Measurements from ENCODE around the gene FGD4.

The FGD4 gene

GRCh38 chr12:32454075-32454474 is 54.7 kb downstream of the FGD4 start:
- no peak for DNase-seq (ENCODE audit: extremely low read depth in 1 of 2, low read depth in 1 of 2)

GRCh38 chr12:32454866-32455265 is 55.5 kb downstream of the FGD4 start:
- no peak for DNase-seq (ENCODE audit: extremely low read depth in 1 of 2, low read depth in 1 of 2)

- no peak for DNase-seq (ENCODE audit: extremely low read depth in 1 of 2, low read depth in 1 of 2)
Measured at GRCh38 chr12:32455607-32456071, 56.3 kb downstream of the FGD4 start.

- no peak for DNase-seq (ENCODE audit: extremely low read depth in 1 of 2, low read depth in 1 of 2)
Measured at GRCh38 chr12:32457251-32458025, 58.1 kb downstream of the FGD4 start.

- DNase-seq (ENCODE audit: extremely low read depth in 1 of 2, low read depth in 1 of 2): no peak
Measured at GRCh38 chr12:32460638-32461037, 61.3 kb downstream of the FGD4 start.

- DNase-seq (ENCODE audit: extremely low read depth in 1 of 2, low read depth in 1 of 2): no peak
Measured at GRCh38 chr12:32462908-32463307, 63.5 kb downstream of the FGD4 start.

- no peak for DNase-seq (ENCODE audit: extremely low read depth in 1 of 2, low read depth in 1 of 2)
Measured at GRCh38 chr12:32466187-32466586, 66.8 kb downstream of the FGD4 start.

- DNase-seq (ENCODE audit: extremely low read depth in 1 of 2, low read depth in 1 of 2): no peak
Measured at GRCh38 chr12:32466986-32467711, 67.8 kb downstream of the FGD4 start.

GRCh38 chr12:32467959-32468863 is 68.9 kb downstream of the FGD4 start:
- DNase-seq (ENCODE audit: extremely low read depth in 1 of 2, low read depth in 1 of 2): no peak

- DNase-seq (ENCODE audit: extremely low read depth in 1 of 2, low read depth in 1 of 2): no peak
Measured at GRCh38 chr12:32470936-32471470, 71.6 kb downstream of the FGD4 start.

GRCh38 chr12:32471591-32472001 is 72.2 kb downstream of the FGD4 start:
- DNase-seq (ENCODE audit: extremely low read depth in 1 of 2, low read depth in 1 of 2): no peak

- no peak for DNase-seq (ENCODE audit: extremely low read depth in 1 of 2, low read depth in 1 of 2)
Measured at GRCh38 chr12:32475724-32476123, 76.4 kb downstream of the FGD4 start.

- no peak for DNase-seq (ENCODE audit: extremely low read depth in 1 of 2, low read depth in 1 of 2)
Measured at GRCh38 chr12:32476446-32476845, 77.1 kb downstream of the FGD4 start.

- no peak for DNase-seq (ENCODE audit: extremely low read depth in 1 of 2, low read depth in 1 of 2)
Measured at GRCh38 chr12:32477714-32478113, 78.4 kb downstream of the FGD4 start.

- no peak for DNase-seq (ENCODE audit: extremely low read depth in 1 of 2, low read depth in 1 of 2)
Measured at GRCh38 chr12:32478166-32478565, 78.8 kb downstream of the FGD4 start.

GRCh38 chr12:32478858-32479725 is 79.7 kb downstream of the FGD4 start:
- no peak for DNase-seq (ENCODE audit: extremely low read depth in 1 of 2, low read depth in 1 of 2)

- DNase-seq (ENCODE audit: extremely low read depth in 1 of 2, low read depth in 1 of 2): no peak
Measured at GRCh38 chr12:32482226-32482625, 82.9 kb downstream of the FGD4 start.

GRCh38 chr12:32483499-32483898 is 84.1 kb downstream of the FGD4 start:
- no peak for DNase-seq (ENCODE audit: extremely low read depth in 1 of 2, low read depth in 1 of 2)

- DNase-seq (ENCODE audit: extremely low read depth in 1 of 2, low read depth in 1 of 2): no peak
Measured at GRCh38 chr12:32483993-32484392, 84.6 kb downstream of the FGD4 start.

GRCh38 chr12:32486158-32486557 is 86.8 kb downstream of the FGD4 start:
- no peak for DNase-seq (ENCODE audit: extremely low read depth in 1 of 2, low read depth in 1 of 2)

All from stimulated activated CD8-positive, alpha-beta memory T cell treated with anti-CD3 and anti-CD28 coated beads, Interleukin-7, amount 100 ng/mL, for 48 hours (primary cell).